Tibial nerve (tissue), 4 donors: Measurements from ENCODE around the gene ADK. TPM values are rescaled to one million over a fixed set of nuclear protein-coding genes. Genes with fewer than 3 reads are reported as not detected.
"Not testable (repeated sequence)": the region's sequence is repeated elsewhere in the genome, so short reads cannot be mapped to it uniquely, and the experiment has no call there.

Experiments used
- DNase-seq, 2 donors: peaks; one replicate each; pipeline ENCODE4 v3.0.0-alpha.2; 2019; ENCODE audit warnings: low spot score in 2 of 2
- H3K27ac ChIP-seq, 4 donors: fragments of 200-600 bp; sonication (generic) in 3 of 4; one replicate each; pipeline ENCODE4 v1.5.1; 2017 to 2019; ENCODE audit warnings: mild to moderate bottlenecking in 1 of 4
- H3K27me3 ChIP-seq, 2 donors: fragments of 200-600 bp; sonication (generic) in 1 of 2; one replicate each; pipeline versions ENCODE4 v1.5.1 to v1.6.0; 2017 to 2019
- H3K36me3 ChIP-seq, 3 donors: fragments of 200-600 bp; sonication (generic); one replicate each; pipeline ENCODE4 v1.5.1; 2018 to 2019
- H3K4me1 ChIP-seq, 4 donors: fragments of 200-600 bp; sonication (generic) in 3 of 4; one replicate each; pipeline ENCODE4 v1.5.1; 2017 to 2019
- H3K4me3 ChIP-seq, 4 donors: fragments of 200-600 bp; sonication (generic) in 3 of 4; one replicate each; pipeline ENCODE4 v1.5.1; 2017 to 2019; ENCODE audit warnings: mild to moderate bottlenecking in 1 of 4, moderate library complexity in 1 of 4
- H3K9me3 ChIP-seq, 4 donors: fragments of 200-600 bp; sonication (generic) in 3 of 4; one replicate each; pipeline ENCODE4 v1.5.1; 2017 to 2019
- CTCF ChIP-seq, 5 experiments: fragments of 200-600 bp in 3 of 5; fragments of 450-650 bp in 2 of 5; sonication (generic) in 3 of 5; IDR thresholded peaks; one replicate each; pipeline ENCODE4 v1.5.1; 2016 to 2019; ENCODE audit warnings: antibody characterized with exemption in 5 of 5, mild to moderate bottlenecking in 3 of 5, moderate library complexity in 2 of 5
- EP300 ChIP-seq, 2 donors: sonication (generic); formaldehyde crosslinking; IDR thresholded peaks; one replicate each; pipeline ENCODE4 v1.6.1; 2017; ENCODE audit warnings: antibody characterized with exemption in 2 of 2, mild to moderate bottlenecking in 1 of 2
- POLR2A ChIP-seq, 2 donors: fragments of 450-650 bp; IDR thresholded peaks; one replicate each; pipeline ENCODE4 v1.6.1; 2017; ENCODE audit warnings: antibody characterized with exemption in 2 of 2, mild to moderate bottlenecking in 2 of 2, moderate library complexity in 2 of 2
- WGBS, 2 donors: methylation state at CpG; one replicate each; pipeline ENCODE4 v1.1.5; 2018; 5-methylcytosine and 5-hydroxymethylcytosine counted together
- total RNA-seq, 4 donors: library from RNA; depleted of rRNA; stranded (reverse); fragments of >200 nt; gene quantifications; one replicate each; pipeline ENCODE4 v1.1.0, GENCODE V29; 2016

The ADK gene
- total RNA-seq, 4 donors from 2014 or later, result 28.2 to 50.9 (median 34.0) TPM

DNA sequence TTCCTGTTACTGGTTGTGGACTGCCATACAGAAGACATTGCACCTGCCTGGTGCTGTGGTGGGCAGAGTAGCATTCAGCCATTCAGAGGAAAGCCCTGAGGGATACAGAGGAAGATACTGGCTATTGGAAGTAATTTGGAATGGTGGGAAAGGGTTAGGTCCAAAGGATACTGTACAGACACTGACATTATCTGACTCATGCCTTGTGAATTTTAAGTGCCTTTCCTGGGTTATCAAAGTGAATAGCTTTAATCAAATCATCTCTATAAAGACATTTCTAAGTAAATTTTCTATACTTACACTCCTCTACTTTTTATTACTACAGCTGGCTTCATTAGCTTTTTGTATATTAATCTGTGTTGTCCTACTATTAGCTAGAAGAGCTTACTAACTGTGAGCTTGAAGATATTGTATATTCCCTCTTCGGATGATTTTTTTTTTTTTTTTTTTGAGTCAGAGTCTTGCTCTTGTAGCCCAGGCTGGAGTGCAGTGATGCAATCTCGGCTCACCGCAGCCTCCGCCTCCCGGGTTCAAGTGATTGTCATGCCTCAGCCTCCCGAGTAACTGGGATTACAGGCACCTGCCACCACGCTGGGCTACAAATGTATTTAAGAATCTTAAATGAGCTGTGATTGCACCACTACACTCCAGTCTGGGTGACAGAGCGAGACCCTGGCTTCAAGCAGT, 186.5 kb downstream of the ADK start:
- H3K4me1 ChIP-seq, result no peaks in the 10 kb centered on the region
- no peaks in the 10 kb centered on the region for H3K27me3 ChIP-seq
- DNase-seq, result no peak
- H3K36me3 ChIP-seq, result peaks cover 0 to 3% (median 0%) of the 10 kb centered on the region in 3 donors
- no peak overlapping the region for H3K4me3 ChIP-seq
- TF ChIP-seq POLR2A (IDR thresholded peaks at IDR 0.05) (no peak), EP300 (IDR thresholded peaks at IDR 0.05) (no peak), CTCF (IDR thresholded peaks at IDR 0.05) (no peak)
- H3K27ac ChIP-seq, result no peak overlapping the region
- WGBS, 2 donors, result 96 to 97% methylated on average over 8 of the region's 8 CpGs
- H3K9me3 ChIP-seq, result peaks cover 0 to 9% (median 2%) of the 10 kb centered on the region in 4 donors

DNA sequence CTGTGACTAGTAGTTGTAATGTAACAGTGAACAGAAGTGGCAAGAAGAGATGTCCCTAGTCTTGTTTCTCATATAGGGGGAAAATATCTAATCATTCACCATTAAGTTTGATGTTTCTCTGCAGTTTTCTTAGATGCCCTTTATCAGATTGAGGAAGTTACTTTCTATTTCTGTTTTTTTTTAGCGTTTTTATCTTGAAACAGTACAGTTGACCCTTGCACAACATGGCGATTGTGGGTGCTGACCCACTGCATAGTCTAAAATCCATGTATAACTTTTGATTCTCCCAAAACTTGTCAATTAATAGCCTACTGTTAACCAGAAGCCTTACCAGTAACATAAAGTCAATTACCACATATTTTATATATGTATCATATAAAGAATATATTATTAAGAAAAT, 192.0 kb downstream of the ADK start:
- Histone ChIP-seq H3K9me3 (peaks cover 0 to 28% (median 12%) of the 10 kb centered on the region in 4 donors), H3K27me3 (no peaks in the 10 kb centered on the region), H3K27ac (no peak overlapping the region), H3K4me1 (no peaks in the 10 kb centered on the region), H3K36me3 (peaks cover 0 to 40% (median 0%) of the 10 kb centered on the region in 3 donors), H3K4me3 (no peak overlapping the region)
- WGBS, 2 donors, result 86 to 98% methylated on average over 2 of the region's 2 CpGs
- TF ChIP-seq POLR2A (IDR thresholded peaks at IDR 0.05) (no peak), EP300 (IDR thresholded peaks at IDR 0.05) (no peak), CTCF (IDR thresholded peaks at IDR 0.05) (no peak)
- no peak for DNase-seq

DNA sequence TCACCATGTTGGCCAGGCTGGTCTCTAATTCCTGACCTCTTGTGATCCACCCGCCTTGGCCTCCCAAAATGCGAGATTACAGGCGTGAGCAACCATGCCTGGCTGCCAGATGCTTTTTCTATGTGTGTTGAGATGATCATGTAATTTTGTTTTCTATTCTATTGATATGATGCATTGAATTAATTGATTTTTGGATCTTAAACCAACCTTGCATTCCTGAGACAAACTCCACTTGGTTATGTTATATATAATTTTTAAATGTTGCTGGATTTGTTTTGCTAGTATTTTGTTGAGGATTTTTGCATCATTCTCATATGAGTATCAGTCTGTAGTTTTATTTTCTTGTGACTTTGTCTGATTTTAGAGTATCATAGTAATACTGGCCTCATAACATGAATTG, 192.8 kb downstream of the ADK start:
- WGBS, 2 donors, result 97 to 99% methylated on average over 3 of the region's 3 CpGs
- H3K36me3 ChIP-seq, result peaks cover 0 to 42% (median 0%) of the 10 kb centered on the region in 3 donors
- TF ChIP-seq CTCF (IDR thresholded peaks at IDR 0.05) (no peak), POLR2A (IDR thresholded peaks at IDR 0.05) (no peak), EP300 (IDR thresholded peaks at IDR 0.05) (no peak)
- no peaks in the 10 kb centered on the region for H3K27me3 ChIP-seq
- H3K27ac ChIP-seq, result no peak overlapping the region
- peaks cover 0 to 28% (median 12%) of the 10 kb centered on the region in 4 donors for H3K9me3 ChIP-seq
- no peak for DNase-seq
- no peaks in the 10 kb centered on the region for H3K4me1 ChIP-seq
- H3K4me3 ChIP-seq, result no peak overlapping the region

GRCh38 chr10:74344306-74344705, 193.3 kb downstream of the ADK start:
- TF ChIP-seq EP300 (IDR thresholded peaks at IDR 0.05), result no peak
- TF ChIP-seq POLR2A (IDR thresholded peaks at IDR 0.05), result no peak
- no peak for TF ChIP-seq CTCF (IDR thresholded peaks at IDR 0.05)
- no peak for DNase-seq
- WGBS, 2 donors, result 96 to 100% methylated on average over 1 of the region's 1 CpG
- Histone ChIP-seq H3K4me1 (no peaks in the 10 kb centered on the region), H3K36me3 (peaks cover 0 to 42% (median 0%) of the 10 kb centered on the region in 3 donors), H3K27ac (no peak overlapping the region), H3K4me3 (no peak overlapping the region), H3K9me3 (peaks cover 0 to 28% (median 12%) of the 10 kb centered on the region in 4 donors), H3K27me3 (no peaks in the 10 kb centered on the region)

DNA sequence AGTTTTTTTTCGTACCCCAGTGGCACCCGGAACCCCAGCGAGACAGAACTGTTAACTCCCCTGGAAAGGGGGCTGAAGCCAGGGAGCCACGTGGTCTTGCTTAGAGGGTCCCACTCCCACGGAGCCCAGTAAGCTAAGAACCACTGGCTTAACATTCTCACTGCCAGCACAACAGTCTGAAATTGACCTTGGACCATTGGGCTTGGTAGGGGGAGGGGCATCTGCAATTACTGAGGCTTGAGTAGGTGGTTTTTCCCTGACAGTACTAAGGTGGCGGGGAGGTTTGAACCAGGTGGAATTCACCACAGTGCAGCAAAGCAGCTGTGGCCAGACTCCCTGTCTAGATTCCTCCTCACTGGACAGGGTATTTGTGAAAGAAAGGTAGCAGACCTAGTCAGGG, 196.5 kb downstream of the ADK start:
- Histone ChIP-seq H3K4me1 (no peaks in the 10 kb centered on the region), H3K27me3 (no peaks in the 10 kb centered on the region), H3K4me3 (no peak overlapping the region), H3K9me3 (peaks cover 0 to 25% (median 10%) of the 10 kb centered on the region in 4 donors), H3K27ac (no peak overlapping the region), H3K36me3 (peaks cover 0 to 39% (median 0%) of the 10 kb centered on the region in 3 donors)
- TF ChIP-seq POLR2A (IDR thresholded peaks at IDR 0.05) (no peak), CTCF (IDR thresholded peaks at IDR 0.05) (no peak), EP300 (IDR thresholded peaks at IDR 0.05) (no peak)
- DNase-seq, result no peak
- 93 to 96% methylated on average over 6 of the region's 6 CpGs for WGBS, 2 donors

DNA sequence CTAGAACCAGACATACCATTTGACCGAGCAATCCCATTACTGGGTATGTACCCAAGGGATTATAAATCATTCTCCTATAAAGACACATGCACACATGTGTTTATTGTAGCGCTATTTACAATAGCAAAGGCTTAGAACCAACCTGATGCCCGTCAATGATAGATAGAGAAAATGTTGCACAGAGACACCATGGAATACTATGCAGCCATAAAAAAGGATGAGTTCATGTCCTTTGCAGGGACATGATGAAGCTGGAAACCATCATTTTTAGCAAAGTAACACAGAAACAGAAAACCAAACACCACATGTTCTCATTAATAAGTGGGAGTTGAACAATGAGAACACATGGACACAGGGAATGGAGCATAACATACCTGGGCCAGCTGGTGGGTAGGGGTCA, 202.0 kb downstream of the ADK start:
- DNase-seq, H3K36me3 ChIP-seq, H3K27ac ChIP-seq, H3K4me1 ChIP-seq, H3K27me3 ChIP-seq, H3K4me3 ChIP-seq: not testable (repeated sequence)
- peaks cover 0 to 15% (median 2%) of the 10 kb centered on the region in 4 donors for H3K9me3 ChIP-seq
- 94 to 95% methylated on average over 3 of the region's 3 CpGs for WGBS, 2 donors
